COR-L47 (cell line): Measurements from ENCODE around the gene TYW3.
"Not testable (repeated sequence)": the region's sequence is repeated elsewhere in the genome, so short reads cannot be mapped to it uniquely, and the experiment has no call there.

Experiments used
- DNase-seq: peaks from one replicate; lab custom pipeline; 2025; lab: John Stamatoyannopoulos, UW

The TYW3 gene

GRCh38 chr1:74731399-74732052 is 1.4 kb upstream of the TYW3 start:
- DNase-seq, result no peak

- DNase-seq, result not testable (repeated sequence)
Observed at GRCh38 chr1:74732071-74732946, 643 bp upstream of the TYW3 start.

GRCh38 chr1:74733604-74734484 is 892 bp downstream of the TYW3 start:
- peak; percentile 64 for DNase-seq

GRCh38 chr1:74737333-74737732 is 4.4 kb downstream of the TYW3 start:
- no peak for DNase-seq

- DNase-seq, result not testable (repeated sequence)
Observed at GRCh38 chr1:74740307-74740980, 7.5 kb downstream of the TYW3 start.

GRCh38 chr1:74745247-74745646 is 12.3 kb downstream of the TYW3 start:
- not testable (repeated sequence) for DNase-seq

- no peak for DNase-seq
Observed at GRCh38 chr1:74748960-74749359, 16.0 kb downstream of the TYW3 start.

- no peak for DNase-seq
Observed at GRCh38 chr1:74753104-74753503, 20.2 kb downstream of the TYW3 start.

GRCh38 chr1:74755475-74755874 is 22.5 kb downstream of the TYW3 start:
- no peak for DNase-seq

GRCh38 chr1:74756650-74757049 is 23.7 kb downstream of the TYW3 start:
- DNase-seq, result not testable (repeated sequence)

- no peak for DNase-seq
Observed at GRCh38 chr1:74763807-74764206, 30.9 kb downstream of the TYW3 start.

GRCh38 chr1:74766579-74766978 is 33.6 kb downstream of the TYW3 start:
- DNase-seq, result no peak

- DNase-seq, result no peak
Observed at GRCh38 chr1:74767490-74767889, 34.5 kb downstream of the TYW3 start.

GRCh38 chr1:74771913-74772515 is 39.1 kb downstream of the TYW3 start:
- peak; percentile 55 for DNase-seq

- DNase-seq, result no peak
Observed at GRCh38 chr1:74772945-74773344, 40.0 kb downstream of the TYW3 start.

- peak; percentile 68 for DNase-seq
Observed at GRCh38 chr1:74773582-74773981, 40.6 kb downstream of the TYW3 start.

- peak; percentile 20 for DNase-seq
Observed at GRCh38 chr1:74775735-74776134, 42.8 kb downstream of the TYW3 start.

- no peak for DNase-seq
Observed at GRCh38 chr1:74777525-74777924, 44.6 kb downstream of the TYW3 start.

- DNase-seq, result no peak
Observed at GRCh38 chr1:74779750-74780149, 46.8 kb downstream of the TYW3 start.

GRCh38 chr1:74780594-74780993 is 47.6 kb downstream of the TYW3 start:
- no peak for DNase-seq

- no peak for DNase-seq
Observed at GRCh38 chr1:74785944-74786343, 53.0 kb downstream of the TYW3 start.
